Measurements from ENCODE around the gene ANKMY1. TPM values are rescaled to one million over a fixed set of nuclear protein-coding genes. Genes with fewer than 3 reads are reported as not detected.
A peak's percentile ranks its signal among the peaks of the same experiment; 100 is the strongest.

ANKMY1 gene
- total and polyA plus RNA-seq, 2 of the 8 experiments (the other 6 are each of a cell fraction or from before 2014, with no cell fraction given), result 4.5 to 4.8 TPM

GRCh38 chr2:240469740-240470139 is 88.0 kb downstream of the ANKMY1 start:
- no peak overlapping the region for H3K18ac ChIP-seq (ENCODE audit: extremely low read depth, low read length)
- DNase-seq (ENCODE audit: low read depth in 1 of 2, low spot score in 2 of 2) (no peak), FAIRE-seq (no peak)
- no peak overlapping the region; the same call in 1 of the 2 replicates for H4K8ac ChIP-seq (ENCODE audit: extremely low read depth, insufficient read depth, low read length)
- CTCF ChIA-PET (ENCODE audit: partially characterized antibody), result interaction anchor here (0.8 to 1.3 kb wide), 4 partner anchors 9 to 18 kb away, joined by 3 to 6 read pairs (median 3); no protein-coding TSS in a partner anchor
- H4K20me1 ChIP-seq (replicated peaks in 1 of 2; ENCODE audit: control insufficient read depth in 1 of 2, insufficient read depth in 2 of 2, low read length in 2 of 2), result peaks cover 0 to 8% of the 10 kb centered on the region in 2 experiments
- 0 out of 2 replicates have a peak overlapping the region, but pooled peaks have one; percentile 40 for H2BK5ac ChIP-seq (ENCODE audit: low read depth, low read length)
- peaks cover 4% of the 10 kb centered on the region; the same call in 1 of the 2 replicates for H3K23me2 ChIP-seq (ENCODE audit: low read depth, low read length)
- H3K4me1 ChIP-seq (replicated peaks in 1 of 4; ENCODE audit: control insufficient read depth in 3 of 4, insufficient read depth in 4 of 4, low read length in 3 of 4), result no peaks in the 10 kb centered on the region
- peak overlapping the region; percentile 77 for H2AK5ac ChIP-seq (ENCODE audit: low read depth, low read length)
- peaks cover 0 to 5% (median 3%) of the 10 kb centered on the region in 4 experiments; a peak in 3 of 7 replicates for H3K27me3 ChIP-seq (replicated peaks in 1 of 4; ENCODE audit: control insufficient read depth in 3 of 4, extremely low read depth in 1 of 4, insufficient read depth in 3 of 4, low read length in 3 of 4)
- no peak overlapping the region for H2BK12ac ChIP-seq (ENCODE audit: low read depth, low read length)
- H3K79me1 ChIP-seq (ENCODE audit: low read depth, low read length), result no peaks in the 10 kb centered on the region
- H3K36me3 ChIP-seq (ENCODE audit: control insufficient read depth in 2 of 4, insufficient read depth in 4 of 4, low read length in 3 of 4), result peaks cover 0 to 4% (median 0%) of the 10 kb centered on the region in 4 experiments; a peak in 2 of 8 replicates
- H3K56ac ChIP-seq (replicated peaks; ENCODE audit: insufficient read length, low read depth, low read length), result no peak overlapping the region
- H3K9ac ChIP-seq (replicated peaks in 1 of 4; ENCODE audit: extremely low read depth in 1 of 4, low read depth in 3 of 4, low read length in 3 of 4), result no peak overlapping the region
- no peak overlapping the region for H3K4me3 ChIP-seq (ENCODE audit: extremely low read depth in 1 of 4, insufficient read depth in 2 of 4, low read depth in 3 of 4, low read length in 4 of 4)
- POLR2A ChIA-PET (ENCODE audit: partially characterized antibody), result no interaction called here
- H4K91ac ChIP-seq (replicated peaks; ENCODE audit: insufficient read length, low read length), result no peak overlapping the region
- peak overlapping the region; percentile 91 for H3K4ac ChIP-seq (replicated peaks; ENCODE audit: insufficient read length, low read depth, low read length)
- peak; percentile 46; the same call in 1 of the 2 replicates for TF ChIP-seq POLR2AphosphoS5 (IDR thresholded peaks at IDR 0.05; ENCODE audit: low read depth, low read length)
- no peak for TF ChIP-seq SUZ12 (IDR thresholded peaks at IDR 0.05; ENCODE audit: low read length)
- no peak overlapping the region for H3K23ac ChIP-seq (ENCODE audit: insufficient read length)
- no peak overlapping the region for H3K14ac ChIP-seq (ENCODE audit: insufficient read length)
- peak overlapping the region; percentile 43 for H2BK120ac ChIP-seq (replicated peaks; ENCODE audit: low read depth, low read length)
- H2BK15ac ChIP-seq (ENCODE audit: low read length), result peak overlapping the region; percentile 75; the same call in 1 of the 2 replicates
- H4K5ac ChIP-seq (ENCODE audit: insufficient read length, low read depth, low read length), result no peak overlapping the region
- no peak overlapping the region for H2BK20ac ChIP-seq (ENCODE audit: low read length)
- H3K9me3 ChIP-seq (ENCODE audit: insufficient read depth in 2 of 2, low read depth in 1 of 2, low read length in 1 of 2), result no peaks in the 10 kb centered on the region
- H3K79me2 ChIP-seq (ENCODE audit: control insufficient read depth in 1 of 2, insufficient read depth in 2 of 2, low read length in 2 of 2), result no peaks in the 10 kb centered on the region
- H2AFZ ChIP-seq (ENCODE audit: low read length), result no peak overlapping the region
- H3K4me2 ChIP-seq (ENCODE audit: insufficient read depth in 1 of 2, low read depth in 2 of 2, low read length in 2 of 2), result no peak overlapping the region
- H3K27ac ChIP-seq (ENCODE audit: low read depth, low read length), result no peak overlapping the region
- 85% methylated on average over 6 of the region's 6 CpGs; no CpG with 5 or more reads in 1 of the 2 experiments for WGBS, 2 experiments (ENCODE audit: extremely low coverage in 1 of 2, insufficient coverage in 1 of 2, insufficient read length in 1 of 2, insufficient replicate concordance in 2 of 2, low coverage in 1 of 2, low lambda C conversion rate in 2 of 2, missing lambda C conversion rate in 1 of 2)
